ENCODE data around the gene F3.

Gene F3

DNA sequence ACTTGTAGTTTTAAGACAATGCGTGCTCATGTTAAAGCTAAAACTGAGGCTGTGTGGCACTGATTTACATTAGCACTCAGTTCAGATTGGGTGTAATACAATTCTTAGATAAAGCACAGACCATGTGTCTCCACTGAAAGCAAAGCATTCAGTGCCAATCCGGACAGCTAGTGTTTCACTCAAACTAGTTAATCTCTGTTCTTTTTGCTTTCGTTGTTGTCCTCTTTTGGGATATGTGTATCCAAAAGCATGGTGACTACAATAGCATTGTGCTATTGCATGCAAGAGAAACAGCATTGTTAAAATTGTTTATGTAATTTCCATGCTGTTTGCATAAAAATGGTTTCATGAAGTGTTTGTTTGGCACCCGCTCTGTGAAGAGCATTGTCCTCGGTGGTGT lies 54.6 kb downstream of the F3 start:
- H3K9me3 ChIP-seq (ENCODE audit: control insufficient read depth, insufficient read depth, low read length), result no peaks in the 10 kb centered on the region
- H3F3A ChIP-seq (ENCODE audit: control insufficient read depth, insufficient read depth), result no peaks in the 10 kb centered on the region

DNA sequence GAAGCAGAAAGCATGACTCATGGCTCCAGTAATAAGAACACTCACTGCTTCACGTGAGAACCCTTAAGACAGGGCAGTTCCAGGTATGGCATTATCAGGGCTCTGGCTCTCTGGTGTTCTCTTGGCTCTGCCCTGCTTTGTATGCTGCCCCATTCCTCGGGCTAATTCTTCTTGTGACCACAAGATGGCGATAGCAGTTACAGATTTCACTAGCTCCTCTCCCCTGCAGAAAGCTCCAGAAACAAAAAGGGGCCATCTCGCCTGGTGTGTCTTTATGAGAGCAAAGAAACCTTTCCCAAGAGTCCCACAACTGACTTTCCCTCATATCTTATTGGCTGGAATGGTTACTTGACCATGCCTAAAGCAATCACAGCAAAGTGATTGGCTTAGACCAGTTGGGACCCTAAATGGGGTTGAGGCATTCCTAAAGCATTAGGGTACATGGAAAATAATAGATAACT lies 60.1 kb downstream of the F3 start:
- no peak overlapping the region for H3K4me3 ChIP-seq (ENCODE audit: low read length)
- no peaks in the 10 kb centered on the region for H3K9me3 ChIP-seq (ENCODE audit: control insufficient read depth, insufficient read depth, low read length)
- no peak overlapping the region for H3K4me2 ChIP-seq (ENCODE audit: low read length)
- no peaks in the 10 kb centered on the region for H3K9me2 ChIP-seq (replicated peaks; ENCODE audit: control insufficient read depth, low read length)
- H3K4me1 ChIP-seq (ENCODE audit: control insufficient read depth, low read length), result no peaks in the 10 kb centered on the region
- no peaks in the 10 kb centered on the region for H3K79me2 ChIP-seq (ENCODE audit: control insufficient read depth, low read length)
- H3K27ac ChIP-seq (ENCODE audit: low read depth, low read length), result no peak overlapping the region
- peaks cover 9% of the 10 kb centered on the region for H3K36me3 ChIP-seq (ENCODE audit: control insufficient read depth, low read length)
- TF ChIP-seq EZH2phosphoT487 (IDR thresholded peaks at IDR 0.05; ENCODE audit: borderline replicate concordance, low read length) (no peak), CTCF (IDR thresholded peaks at IDR 0.05; ENCODE audit: low read depth, low read length, poor library complexity, severe bottlenecking) (peak; percentile 85)
- no peaks in the 10 kb centered on the region for H4K20me1 ChIP-seq (ENCODE audit: control insufficient read depth, insufficient read depth, low read depth, low read length)
- H3K27me3 ChIP-seq (ENCODE audit: control insufficient read depth, low read length), result no peaks in the 10 kb centered on the region
- 0 out of 2 replicates have a peak, but pooled peaks cover 7% of the 10 kb centered on the region for H3F3A ChIP-seq (ENCODE audit: control insufficient read depth, insufficient read depth)

More for the DNA sequence above, 54.6 kb downstream of the F3 start:
- Histone ChIP-seq H3K4me1 (ENCODE audit: control insufficient read depth, low read length) (no peaks in the 10 kb centered on the region), H4K20me1 (ENCODE audit: control insufficient read depth, insufficient read depth, low read depth, low read length) (no peaks in the 10 kb centered on the region), H3K9me2 (replicated peaks; ENCODE audit: control insufficient read depth, low read length) (no peaks in the 10 kb centered on the region), H3K27me3 (ENCODE audit: control insufficient read depth, low read length) (no peaks in the 10 kb centered on the region), H3K27ac (ENCODE audit: low read depth, low read length) (no peak overlapping the region), H3K79me2 (ENCODE audit: control insufficient read depth, low read length) (no peaks in the 10 kb centered on the region), H3K36me3 (ENCODE audit: control insufficient read depth, low read length) (peaks cover 20% of the 10 kb centered on the region), H3K4me3 (ENCODE audit: low read length) (no peak overlapping the region), H3K4me2 (ENCODE audit: low read length) (no peak overlapping the region)
- TF ChIP-seq CTCF (IDR thresholded peaks at IDR 0.05; ENCODE audit: low read depth, low read length, poor library complexity, severe bottlenecking), result no peak
- no peak for TF ChIP-seq EZH2phosphoT487 (IDR thresholded peaks at IDR 0.05; ENCODE audit: borderline replicate concordance, low read length)

DNA sequence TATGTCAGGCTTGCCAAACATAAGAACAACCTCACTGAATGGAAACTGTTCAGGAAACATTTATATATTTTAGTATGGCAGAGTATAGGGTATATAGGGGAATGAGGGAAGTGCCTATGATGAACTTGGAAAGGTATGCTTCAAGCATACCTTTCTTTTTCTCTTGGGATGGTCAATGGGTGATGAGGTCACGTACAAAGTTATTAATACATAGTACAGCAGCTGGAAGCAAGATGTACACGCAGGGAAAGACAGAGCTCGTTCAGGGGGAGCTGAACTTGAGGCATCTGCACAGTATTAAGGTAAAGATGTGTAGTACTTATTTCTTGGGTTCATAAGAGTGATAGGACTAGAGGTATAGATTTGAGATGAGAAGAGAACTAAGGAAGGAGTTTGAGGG lies 61.9 kb downstream of the F3 start:
- TF ChIP-seq CTCF (IDR thresholded peaks at IDR 0.05; ENCODE audit: low read depth, low read length, poor library complexity, severe bottlenecking) (no peak), EZH2phosphoT487 (IDR thresholded peaks at IDR 0.05; ENCODE audit: borderline replicate concordance, low read length) (no peak)
- no peaks in the 10 kb centered on the region for H3K9me3 ChIP-seq (ENCODE audit: control insufficient read depth, insufficient read depth, low read length)

More for the DNA sequence above, 61.9 kb downstream of the F3 start:
- 0 out of 2 replicates have a peak, but pooled peaks cover 7% of the 10 kb centered on the region for H3F3A ChIP-seq (ENCODE audit: control insufficient read depth, insufficient read depth)
- H3K27ac ChIP-seq (ENCODE audit: low read depth, low read length), result no peak overlapping the region
- H3K9me2 ChIP-seq (replicated peaks; ENCODE audit: control insufficient read depth, low read length), result no peaks in the 10 kb centered on the region
- no peaks in the 10 kb centered on the region for H3K27me3 ChIP-seq (ENCODE audit: control insufficient read depth, low read length)
- no peak overlapping the region for H3K4me2 ChIP-seq (ENCODE audit: low read length)
- no peaks in the 10 kb centered on the region for H4K20me1 ChIP-seq (ENCODE audit: control insufficient read depth, insufficient read depth, low read depth, low read length)
- H3K4me1 ChIP-seq (ENCODE audit: control insufficient read depth, low read length), result no peaks in the 10 kb centered on the region
- H3K36me3 ChIP-seq (ENCODE audit: control insufficient read depth, low read length), result peaks cover 15% of the 10 kb centered on the region
- no peaks in the 10 kb centered on the region for H3K79me2 ChIP-seq (ENCODE audit: control insufficient read depth, low read length)
- no peak overlapping the region for H3K4me3 ChIP-seq (ENCODE audit: low read length)

Measured in DOHH2 (cell line).